T47D (cell line): ENCODE data around the gene GPC5.

ENCODE experiments used
- DNase-seq, 2 experiments: peaks; one replicate each; pipeline versions ENCODE4 v3.0.0 to v3.0.0-alpha.2; 2011 to 2012; ENCODE audit warnings: low read depth in 1 of 2, low spot score in 1 of 2
- JUND ChIP-seq: IDR thresholded peaks from 2 replicates; pipeline ENCODE4 v1.6.1; 2012; ENCODE audit warnings: low read depth
- in situ Hi-C: cut with HindIII; loops from 2 replicates; pipeline ENCODE4 v1.10.0; 2016; ENCODE audit warnings: low sequenced_read_pairs, low pct_unique_long_range_greater_than_20kb

Gene GPC5

DNA sequence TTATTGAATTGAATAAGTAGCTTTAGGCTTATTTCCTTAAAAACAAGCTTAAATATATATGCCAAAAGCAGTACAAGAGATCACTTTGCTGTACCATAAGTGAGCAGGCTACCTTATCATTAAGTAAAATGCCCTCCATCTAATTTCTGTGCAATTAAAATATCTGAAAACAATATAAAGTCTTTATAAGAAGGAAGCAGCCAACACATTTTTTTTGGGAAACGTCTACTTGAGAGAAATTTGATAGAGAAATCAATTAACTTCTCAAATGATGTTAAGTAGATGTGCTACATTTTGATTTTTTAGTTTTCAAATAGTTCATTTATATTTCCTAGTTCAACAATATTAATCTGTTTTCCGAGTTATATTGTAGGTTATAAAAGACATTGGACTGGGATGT is 52.5 kb downstream of the GPC5 start:
- in situ Hi-C loops, result no loop called here
- TF ChIP-seq JUND, result no peak
- DNase-seq, result no peak

DNA sequence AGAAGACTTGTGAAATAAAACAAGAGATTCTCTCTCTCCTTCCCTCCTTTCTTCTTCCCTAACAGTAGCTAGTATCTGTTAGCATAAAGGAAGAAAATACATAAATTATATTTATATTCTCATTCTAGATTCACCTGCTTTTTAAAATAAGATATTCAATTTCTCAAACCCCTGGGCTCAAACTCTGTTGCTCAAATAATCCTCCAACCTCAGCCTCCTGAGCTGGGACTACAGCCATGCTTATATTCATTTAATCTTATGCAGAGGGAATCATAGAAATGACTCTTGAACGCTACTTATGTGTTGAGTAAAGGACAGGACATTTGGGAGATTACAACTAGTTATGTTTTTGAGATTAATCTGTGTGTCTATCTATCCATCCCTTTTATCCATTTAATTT is 56.2 kb downstream of the GPC5 start:
- DNase-seq, result no peak
- in situ Hi-C loops, result no loop called here
- TF ChIP-seq JUND, result no peak

DNA sequence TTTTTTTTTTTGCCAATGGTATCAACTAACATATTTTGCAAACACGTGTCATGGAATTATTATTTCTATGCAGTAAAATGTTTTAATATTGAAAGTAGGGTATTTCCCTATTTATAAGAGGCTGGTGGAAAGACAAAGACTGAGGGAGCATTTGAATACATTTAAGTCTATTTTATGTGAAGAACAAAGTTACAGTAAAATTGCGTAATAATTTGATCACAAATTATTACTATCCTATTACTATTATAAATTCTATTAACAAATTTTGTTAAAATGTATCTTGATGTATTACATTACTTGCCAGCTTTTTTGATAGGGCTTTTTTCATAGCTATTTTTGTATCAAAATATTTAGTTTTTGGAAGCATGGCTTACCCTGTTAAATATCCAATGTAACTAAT is 58.4 kb downstream of the GPC5 start:
- no peak for DNase-seq
- in situ Hi-C loops, result no loop called here
- TF ChIP-seq JUND, result no peak

DNA sequence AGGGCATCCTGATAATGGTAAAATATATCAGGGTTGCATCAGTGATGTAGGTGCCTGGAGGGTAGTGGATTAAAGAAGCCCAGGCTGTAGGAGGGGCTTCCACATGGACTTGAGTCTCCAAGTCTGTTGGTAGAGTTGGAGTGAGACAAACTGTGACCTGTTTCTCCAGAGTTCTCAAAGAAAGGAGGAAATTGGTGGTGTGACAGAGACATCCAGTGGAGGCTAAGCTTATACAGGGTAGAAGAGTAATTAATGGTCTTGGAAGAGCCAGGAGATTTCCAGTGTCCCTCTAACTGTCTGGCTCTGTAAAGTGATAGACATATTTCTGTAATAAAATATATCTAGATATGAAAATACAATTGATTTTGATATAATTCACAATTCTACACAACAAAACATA is 61.1 kb downstream of the GPC5 start:
- in situ Hi-C loops, result no loop called here

DNA sequence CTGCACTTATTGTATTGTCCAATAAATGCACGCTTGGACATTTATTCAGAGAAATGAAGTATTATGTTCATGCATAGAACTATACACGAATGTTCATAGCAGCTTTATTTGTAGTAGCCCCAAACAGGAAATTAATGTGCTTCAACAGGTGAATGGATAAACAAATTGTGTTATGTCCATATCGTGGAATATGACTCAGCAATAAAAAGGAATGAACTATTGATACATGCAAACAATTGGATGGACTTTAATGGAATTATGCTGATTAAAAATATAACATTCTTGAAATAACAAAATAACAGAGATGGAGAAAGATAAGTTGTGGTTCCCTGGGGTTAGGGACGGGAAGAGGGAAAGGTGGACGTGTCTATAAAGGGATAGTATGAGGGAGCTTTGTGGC is 65.9 kb downstream of the GPC5 start:
- in situ Hi-C loops, result no loop called here
- no peak for DNase-seq
- no peak for TF ChIP-seq JUND

More for the DNA sequence above, 61.1 kb downstream of the GPC5 start:
- TF ChIP-seq JUND, result no peak
- DNase-seq, result peak in 1 of 2 experiments; percentile 25

DNA sequence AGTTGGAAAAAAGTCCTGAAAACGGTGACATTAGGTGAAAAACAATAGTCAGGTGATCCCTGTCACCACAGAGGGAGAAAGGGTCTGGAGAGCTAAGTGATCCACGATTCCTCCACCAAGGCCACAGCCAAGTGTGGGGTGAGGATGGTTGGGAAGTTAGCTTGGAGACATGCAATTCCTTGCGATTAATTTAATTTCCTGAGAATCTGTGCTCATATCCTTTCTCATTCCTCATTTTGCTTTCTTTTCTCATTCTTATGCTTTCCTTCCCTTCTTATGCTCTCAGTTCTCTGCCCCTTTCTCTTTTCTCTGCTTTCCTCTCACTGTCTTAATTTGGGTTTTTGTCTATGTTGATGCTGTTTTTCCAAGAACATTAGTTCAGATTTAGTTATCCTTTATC is 68.8 kb downstream of the GPC5 start:
- TF ChIP-seq JUND, result no peak
- in situ Hi-C loops, result no loop called here
- no peak for DNase-seq

DNA sequence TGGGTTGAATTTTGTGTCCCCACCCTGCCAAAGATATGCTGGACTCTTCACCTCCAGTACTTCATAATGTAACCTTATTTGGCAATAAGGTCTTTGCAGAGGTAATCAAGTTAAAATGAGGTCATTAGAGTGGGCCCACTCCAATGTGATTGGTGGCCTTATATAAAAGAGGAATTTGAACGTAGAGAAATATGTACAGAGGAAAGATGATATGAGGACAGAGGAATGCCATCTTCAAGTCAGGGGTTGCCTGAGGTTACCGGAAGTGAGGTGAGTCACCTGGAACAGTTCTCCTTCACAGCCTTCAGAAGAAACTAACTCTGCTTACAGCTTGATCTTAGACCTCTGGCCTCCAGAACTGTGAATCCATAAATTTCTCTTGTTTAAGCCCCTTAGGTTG is 69.9 kb downstream of the GPC5 start:
- in situ Hi-C loops, result no loop called here
- no peak for DNase-seq
- TF ChIP-seq JUND, result no peak

DNA sequence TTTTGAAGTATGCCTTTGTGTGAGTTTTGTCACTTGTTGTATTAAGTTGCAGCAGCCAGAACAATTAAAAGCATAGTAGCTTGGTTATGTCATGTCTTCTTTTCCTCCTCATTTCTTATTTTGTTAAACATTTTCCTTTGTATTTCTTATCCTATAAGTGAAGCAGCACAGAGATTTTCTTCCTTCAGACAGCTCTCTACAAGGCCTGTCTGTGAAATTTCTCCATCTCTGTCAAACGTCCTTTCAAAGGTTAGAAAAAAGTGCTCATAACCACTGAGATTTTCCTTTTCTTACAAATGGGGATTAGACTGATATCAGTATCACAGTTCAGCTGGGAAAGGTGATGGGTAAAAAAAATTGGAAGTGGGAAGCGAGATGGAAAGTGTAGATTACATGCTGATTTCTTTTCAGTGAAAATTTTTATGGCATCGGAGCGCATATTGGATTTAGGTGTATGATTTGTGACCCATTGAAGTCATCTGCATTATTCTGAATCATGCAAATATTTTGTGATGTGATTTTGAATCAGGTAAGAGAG is 71.7 kb downstream of the GPC5 start:
- in situ Hi-C loops, result no loop called here
- no peak for TF ChIP-seq JUND
- DNase-seq, result no peak

DNA sequence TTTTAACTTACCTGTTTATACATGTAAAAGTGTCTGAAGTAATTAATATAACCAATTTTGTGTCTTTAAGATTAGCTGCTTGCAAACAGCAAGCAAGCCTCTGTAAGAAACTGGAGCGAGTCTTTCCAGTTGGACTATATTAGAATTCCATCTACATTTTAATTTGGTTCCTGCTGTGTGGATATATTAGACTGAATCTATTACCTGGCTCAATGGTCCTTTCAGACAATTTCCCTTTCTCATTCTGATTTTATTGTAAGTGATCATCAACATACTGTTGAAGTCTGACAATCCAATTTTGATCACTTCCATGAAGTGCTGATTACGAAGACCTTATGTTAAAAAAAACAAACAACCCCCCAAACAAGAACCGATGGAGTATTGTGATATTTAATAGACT is 72.3 kb downstream of the GPC5 start:
- in situ Hi-C loops, result no loop called here
- TF ChIP-seq JUND, result no peak
- no peak for DNase-seq

DNA sequence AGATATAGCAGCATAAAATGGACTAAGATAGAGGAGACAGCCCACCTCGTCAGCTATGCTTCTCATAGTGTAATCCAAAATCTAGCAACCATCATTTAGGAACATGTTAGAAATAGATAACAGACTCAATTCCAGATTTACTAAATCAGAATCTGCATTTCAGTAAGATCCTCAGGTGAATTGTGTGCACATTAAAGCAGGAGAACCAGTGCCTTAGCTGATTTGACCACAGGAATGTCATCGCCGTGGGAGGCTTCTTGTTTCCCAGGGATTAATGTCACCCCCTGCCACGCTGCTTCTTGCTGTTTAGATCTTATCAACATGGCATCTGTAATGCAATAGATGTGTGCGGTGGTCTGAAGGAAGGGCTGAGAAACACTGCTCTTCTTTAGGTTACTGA is 84.0 kb downstream of the GPC5 start:
- no peak for DNase-seq
- in situ Hi-C loops, result no loop called here
- TF ChIP-seq JUND, result no peak

DNA sequence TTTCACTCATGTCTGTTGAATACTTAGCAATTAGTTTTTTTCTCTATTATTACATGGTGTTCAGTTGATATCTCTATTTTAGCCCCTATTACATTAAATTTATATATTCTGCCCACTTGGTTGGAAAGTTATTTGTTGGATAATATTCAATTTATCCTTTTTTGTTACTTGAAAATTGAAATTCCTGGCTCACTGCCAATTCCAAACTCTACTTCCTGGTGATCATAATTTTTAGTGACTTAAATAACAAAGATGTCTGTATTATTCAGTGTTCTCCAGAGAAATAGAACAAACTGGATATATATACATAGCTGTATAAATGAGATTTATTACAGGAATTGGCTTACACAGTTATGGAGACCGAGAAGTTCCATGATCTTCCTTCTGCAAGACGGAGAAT is 93.6 kb downstream of the GPC5 start:
- in situ Hi-C loops, result no loop called here
- DNase-seq, result no peak
- TF ChIP-seq JUND, result no peak

DNA sequence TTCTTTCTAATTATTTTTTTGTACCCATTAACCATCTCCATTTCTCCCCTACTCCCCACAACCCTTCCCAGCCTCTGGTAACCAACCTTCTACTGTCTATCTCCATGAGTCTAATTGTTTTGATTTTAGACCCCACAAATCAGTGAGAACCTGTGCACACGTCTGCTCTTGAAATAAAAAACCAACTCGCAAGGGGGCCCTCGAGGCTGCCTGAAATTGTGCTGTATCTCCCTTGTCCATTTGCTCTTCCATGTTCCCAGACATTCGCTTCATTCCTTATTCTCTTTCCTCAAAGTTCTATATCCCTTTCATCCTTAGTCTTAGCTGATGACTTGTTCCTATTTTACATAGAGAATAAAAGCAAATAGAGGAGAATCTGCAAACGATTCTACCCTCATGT is 95.0 kb downstream of the GPC5 start:
- DNase-seq, result peak in 1 of 2 experiments; percentile 4
- in situ Hi-C loops, result no loop called here
- no peak for TF ChIP-seq JUND

DNA sequence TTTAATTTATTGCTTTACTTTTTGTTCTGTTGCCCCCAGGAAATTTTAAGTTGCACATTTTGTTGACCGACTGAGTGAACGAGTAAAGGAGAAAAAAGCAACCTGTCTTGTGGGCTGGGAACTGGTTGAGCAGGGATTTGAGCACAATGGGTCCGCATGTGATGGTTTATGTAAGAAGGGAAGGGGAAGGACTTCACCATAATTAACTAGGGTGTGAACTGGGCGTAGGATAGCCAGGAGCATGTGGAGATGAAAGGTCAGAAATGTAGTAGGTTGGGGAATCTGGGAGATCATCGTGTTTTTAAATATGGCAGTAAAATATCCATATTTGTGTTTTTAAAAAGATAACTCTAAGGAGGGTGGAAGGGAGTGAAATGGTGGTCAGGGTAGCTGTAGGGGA is 99.9 kb downstream of the GPC5 start:
- in situ Hi-C loops, result no loop called here
- TF ChIP-seq JUND, result no peak
- DNase-seq, result no peak

DNA sequence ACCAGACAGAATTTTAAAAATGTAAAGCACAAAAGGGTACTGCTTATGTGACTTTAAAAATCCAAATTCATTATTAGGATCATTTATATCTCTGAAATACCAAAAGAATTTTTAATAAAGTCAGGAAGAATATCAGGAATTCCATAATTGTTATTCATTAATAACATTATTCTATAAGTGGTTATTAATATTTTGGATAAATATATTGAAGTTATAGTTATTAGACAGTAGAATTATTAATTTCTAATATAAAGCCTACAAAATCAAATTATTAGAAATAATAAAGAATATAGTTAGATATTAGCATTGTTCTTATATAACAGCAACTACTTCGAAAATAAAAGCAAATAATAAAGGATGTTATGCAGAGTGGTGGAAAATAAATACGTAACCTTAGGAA is 105.8 kb downstream of the GPC5 start:
- TF ChIP-seq JUND, result no peak
- in situ Hi-C loops, result no loop called here
- no peak for DNase-seq
